Measurements from ENCODE around the gene TNS3.

DNA sequence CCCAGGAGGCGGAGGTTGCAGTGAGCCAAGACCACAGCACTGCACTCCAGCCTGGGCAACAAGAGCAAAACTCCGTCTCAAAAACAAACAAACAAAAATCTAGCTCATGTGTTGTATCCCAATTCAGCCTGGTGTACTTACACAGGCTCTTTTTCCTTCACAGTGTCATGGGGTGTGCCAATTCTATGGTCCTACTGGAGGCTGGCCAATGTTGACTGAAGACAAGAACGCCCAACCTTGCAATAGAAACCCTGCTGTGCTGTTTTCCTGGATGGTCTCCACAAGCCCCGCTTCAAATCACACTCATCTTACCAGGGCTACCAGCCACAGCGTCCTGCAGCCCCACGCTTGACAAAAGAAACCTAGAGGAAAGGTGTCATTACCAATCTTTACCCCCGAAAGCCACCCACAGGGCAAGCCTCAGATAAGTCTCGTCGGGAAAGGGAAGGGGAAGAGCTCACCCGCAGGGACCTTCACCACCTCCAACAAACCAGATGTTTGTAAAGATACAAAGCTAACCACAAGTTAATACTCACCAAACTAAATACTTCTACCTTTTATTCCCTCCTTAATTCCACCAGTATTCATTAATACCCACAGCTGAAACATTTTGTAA lies 64.8 kb downstream of the TNS3 start:
- TF ChIP-seq CTCF (IDR thresholded peaks at IDR 0.05): no peak
- no peak for TF ChIP-seq EZH2 (IDR thresholded peaks at IDR 0.05; ENCODE audit: borderline replicate concordance, insufficient read depth, low read depth, low read length, poor library complexity, severe bottlenecking)

Data from B cell (primary cell).